A549 (cell line): ENCODE results near the gene ZSWIM1.

Experiments used
- BHLHE40 ChIP-seq: IDR thresholded peaks from 2 replicates; pipeline ENCODE4 v1.6.1; 2012; ENCODE audit warnings: low read depth, low read length, inconsistent platforms
- CBX8 ChIP-seq: fragments of 200-600 bp; sonication (generic); IDR thresholded peaks from 2 replicates; pipeline ENCODE4 v1.6.1; 2016
- EHF ChIP-seq: fragments of 250-450 bp; sonication (Bioruptor Pico); IDR thresholded peaks from 2 replicates; pipeline ENCODE4 v1.5.0; 2020; ENCODE audit warnings: mild to moderate bottlenecking
- FOXS1 ChIP-seq: fragments of 250-450 bp; sonication (Bioruptor Pico); IDR thresholded peaks from 2 replicates; pipeline ENCODE4 v1.5.0; 2020; ENCODE audit warnings: mild to moderate bottlenecking, moderate library complexity
- MAX ChIP-seq: IDR thresholded peaks from 2 replicates; pipeline ENCODE4 v1.6.1; 2012
- POLR2A ChIP-seq: IDR thresholded peaks from 2 replicates; pipeline ENCODE4 v1.6.1; 2012; ENCODE audit warnings: mild to moderate bottlenecking, low read length
- RAD21 ChIP-seq, 2 experiments: fragments of >200 bp in 1 of 2; sonication (Bioruptor Twin) in 1 of 2; formaldehyde crosslinking in 1 of 2; IDR thresholded peaks in 1 of 2; conservative IDR thresholded peaks in 1 of 2; 2 replicates in 1 of 2; 3 replicates in 1 of 2; pipeline ENCODE4 v1.6.1; 2012 to 2018; ENCODE audit warnings: inconsistent platforms in 1 of 2
- RCOR1 ChIP-seq: fragments of 150-350 bp; IDR thresholded peaks from 2 replicates; pipeline ENCODE4 v1.6.1; 2014; ENCODE audit warnings: antibody characterized with exemption, low read length, low read depth
- REST ChIP-seq: fragments of 200-600 bp; sonication (generic); IDR thresholded peaks from 2 replicates; pipeline ENCODE4 v1.6.1; 2016; ENCODE audit warnings: antibody characterized with exemption, mild to moderate bottlenecking, moderate library complexity
- RFX5 ChIP-seq: fragments of 450-650 bp; IDR thresholded peaks from 2 replicates; pipeline ENCODE4 v1.7.1; 2014; ENCODE audit warnings: antibody characterized with exemption, mild to moderate bottlenecking, moderate library complexity
- TF ChIP-seq, protein P1 (sequence below): fragments of >200 bp; sonication (Bioruptor Twin); formaldehyde crosslinking; IDR thresholded peaks from 3 replicates; pipeline ENCODE4 v1.5.1; 2016

DNA sequence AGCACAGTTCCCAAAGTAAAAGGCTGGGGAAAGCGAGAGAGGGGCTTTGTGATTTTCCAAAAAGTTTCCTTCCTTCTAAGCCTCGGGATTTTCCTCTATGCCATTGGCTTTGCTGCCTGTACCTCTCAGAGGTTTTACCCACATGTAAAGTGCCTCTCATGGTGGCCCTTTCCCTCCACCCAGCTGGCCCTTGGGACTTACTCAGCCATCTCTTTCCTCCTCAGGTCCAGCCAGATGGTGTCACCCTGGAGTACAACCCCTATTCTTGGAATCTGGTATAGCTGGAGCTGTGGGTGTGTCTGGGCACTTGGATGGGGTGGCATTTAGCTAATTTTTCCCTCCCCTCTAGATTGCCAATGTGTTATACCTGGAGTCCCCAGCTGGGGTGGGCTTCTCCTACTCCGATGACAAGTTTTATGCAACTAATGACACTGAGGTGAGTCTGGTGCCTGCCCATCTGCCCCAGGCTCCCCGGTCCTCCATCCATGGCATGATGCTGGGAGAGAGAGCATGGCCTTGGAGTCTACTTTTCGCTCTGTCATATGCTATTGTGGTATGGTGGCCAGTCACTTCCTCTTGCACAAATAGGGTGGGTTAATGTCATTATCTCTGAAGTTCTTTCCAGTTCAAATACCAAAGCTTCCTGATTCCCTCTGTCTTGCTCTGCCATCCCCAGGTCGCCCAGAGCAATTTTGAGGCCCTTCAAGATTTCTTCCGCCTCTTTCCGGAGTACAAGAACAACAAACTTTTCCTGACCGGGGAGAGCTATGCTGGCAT is 11.2 kb downstream of the ZSWIM1 start:
- TF ChIP-seq POLR2A (no peak), FOXS1 (no peak), RCOR1 (no peak), CBX8 (no peak), RAD21 (conservative IDR thresholded peaks at IDR 0.05 in 1 of 2, IDR thresholded peaks at IDR 0.05 in 1 of 2) (peak; percentile 17 to 36; a peak in 2 of 5 replicates), MAX (no peak), REST (no peak), BHLHE40 (no peak), EHF (CRISPR knock-in tag) (no peak), RFX5 (no peak)
- TF ChIP-seq, protein P1, sequence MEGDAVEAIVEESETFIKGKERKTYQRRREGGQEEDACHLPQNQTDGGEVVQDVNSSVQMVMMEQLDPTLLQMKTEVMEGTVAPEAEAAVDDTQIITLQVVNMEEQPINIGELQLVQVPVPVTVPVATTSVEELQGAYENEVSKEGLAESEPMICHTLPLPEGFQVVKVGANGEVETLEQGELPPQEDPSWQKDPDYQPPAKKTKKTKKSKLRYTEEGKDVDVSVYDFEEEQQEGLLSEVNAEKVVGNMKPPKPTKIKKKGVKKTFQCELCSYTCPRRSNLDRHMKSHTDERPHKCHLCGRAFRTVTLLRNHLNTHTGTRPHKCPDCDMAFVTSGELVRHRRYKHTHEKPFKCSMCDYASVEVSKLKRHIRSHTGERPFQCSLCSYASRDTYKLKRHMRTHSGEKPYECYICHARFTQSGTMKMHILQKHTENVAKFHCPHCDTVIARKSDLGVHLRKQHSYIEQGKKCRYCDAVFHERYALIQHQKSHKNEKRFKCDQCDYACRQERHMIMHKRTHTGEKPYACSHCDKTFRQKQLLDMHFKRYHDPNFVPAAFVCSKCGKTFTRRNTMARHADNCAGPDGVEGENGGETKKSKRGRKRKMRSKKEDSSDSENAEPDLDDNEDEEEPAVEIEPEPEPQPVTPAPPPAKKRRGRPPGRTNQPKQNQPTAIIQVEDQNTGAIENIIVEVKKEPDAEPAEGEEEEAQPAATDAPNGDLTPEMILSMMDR = no peak
